Liver (tissue), 9 donors: ENCODE results near the gene CPED1. TPM values are rescaled to one million over a fixed set of nuclear protein-coding genes. Genes with fewer than 3 reads are reported as not detected.

Experiments used
- DNase-seq: peaks from one replicate; pipeline ENCODE4 v3.0.0-alpha.2; 2017; ENCODE audit warnings: low spot score
- H3K27ac ChIP-seq, 2 donors: one replicate each; pipeline ENCODE4 v1.7.0; 2013; ENCODE audit warnings: inconsistent platforms in 2 of 2, low read length in 2 of 2, control low read depth in 1 of 2, low read depth in 1 of 2, mild to moderate bottlenecking in 1 of 2
- H3K27me3 ChIP-seq, 4 donors: one replicate each; pipeline versions ENCODE4 v1.6.1 to v1.7.0; 2013; ENCODE audit warnings: low read length in 3 of 4, inconsistent platforms in 1 of 4, mild to moderate bottlenecking in 1 of 4, moderate library complexity in 1 of 4; ENCODE audit not compliant: control insufficient read depth in 4 of 4, insufficient read depth in 4 of 4
- H3K36me3 ChIP-seq, 4 donors: one replicate each; pipeline versions ENCODE4 v1.6.1 to v1.7.0; 2013; ENCODE audit warnings: low read length in 3 of 4, mild to moderate bottlenecking in 3 of 4, low read depth in 1 of 4, moderate library complexity in 1 of 4; ENCODE audit not compliant: control insufficient read depth in 4 of 4, insufficient read depth in 3 of 4
- H3K4me1 ChIP-seq, 4 donors: one replicate each; pipeline versions ENCODE4 v1.6.1 to v1.7.0; 2013; ENCODE audit warnings: low read length in 3 of 4, mild to moderate bottlenecking in 3 of 4, moderate library complexity in 1 of 4; ENCODE audit not compliant: control insufficient read depth in 4 of 4, insufficient read depth in 4 of 4
- H3K4me3 ChIP-seq, 3 donors: one replicate each; pipeline versions ENCODE4 v1.6.1 to v1.7.0; 2013; ENCODE audit warnings: low read length in 3 of 3, control low read depth in 1 of 3, low read depth in 1 of 3, mild to moderate bottlenecking in 1 of 3
- H3K9ac ChIP-seq, 2 donors: one replicate each; pipeline ENCODE4 v1.7.0; 2013; ENCODE audit warnings: low read length in 2 of 2, mild to moderate bottlenecking in 2 of 2, moderate library complexity in 2 of 2, control low read depth in 1 of 2, low read depth in 1 of 2
- H3K9me3 ChIP-seq, 4 donors: one replicate each; pipeline versions ENCODE4 v1.6.1 to v1.7.0; 2013; ENCODE audit warnings: low read length in 3 of 4; ENCODE audit not compliant: control insufficient read depth in 4 of 4
- EGR1 ChIP-seq, 2 donors: IDR thresholded peaks; 2 replicates each; pipeline ENCODE4 v1.6.1; 2016 to 2018; ENCODE audit warnings: antibody characterized with exemption in 2 of 2, low read depth in 2 of 2
- FOXA1 ChIP-seq: IDR thresholded peaks from 2 replicates; pipeline ENCODE4 v1.6.1; 2016; ENCODE audit warnings: antibody characterized with exemption
- FOXA2 ChIP-seq: IDR thresholded peaks from 2 replicates; pipeline ENCODE4 v1.6.1; 2016; ENCODE audit warnings: antibody characterized with exemption
- GABPA ChIP-seq, 2 donors: IDR thresholded peaks in 1 of 2; conservative IDR thresholded peaks in 1 of 2; 2 replicates each; pipeline ENCODE4 v1.6.1; 2016; ENCODE audit warnings: antibody characterized with exemption in 2 of 2, mild to moderate bottlenecking in 1 of 2, moderate library complexity in 1 of 2
- HNF4A ChIP-seq, 2 donors: conservative IDR thresholded peaks; 2 replicates each; pipeline ENCODE4 v1.6.1; 2016; ENCODE audit warnings: antibody characterized with exemption in 2 of 2, mild to moderate bottlenecking in 2 of 2
- HNF4G ChIP-seq: IDR thresholded peaks from 2 replicates; pipeline ENCODE4 v1.6.1; 2016; ENCODE audit warnings: antibody characterized with exemption
- JUND ChIP-seq, 2 donors: IDR thresholded peaks; 2 replicates each; pipeline ENCODE4 v1.6.1; 2016; ENCODE audit warnings: antibody characterized with exemption in 2 of 2
- NR2F2 ChIP-seq: IDR thresholded peaks from 2 replicates; pipeline ENCODE4 v1.6.1; 2016; ENCODE audit warnings: antibody characterized with exemption
- RAD21 ChIP-seq, 2 donors: IDR thresholded peaks; 2 replicates each; pipeline ENCODE4 v1.6.1; 2016; ENCODE audit warnings: antibody characterized with exemption in 2 of 2, mild to moderate bottlenecking in 2 of 2
- RXRA ChIP-seq, 2 donors: IDR thresholded peaks; 2 replicates each; pipeline ENCODE4 v1.6.1; 2017 to 2018; ENCODE audit warnings: antibody characterized with exemption in 2 of 2, mild to moderate bottlenecking in 1 of 2
- SP1 ChIP-seq: IDR thresholded peaks from 2 replicates; pipeline ENCODE4 v1.6.1; 2018; ENCODE audit warnings: antibody characterized with exemption, mild to moderate bottlenecking
- TAF1 ChIP-seq: conservative IDR thresholded peaks from 2 replicates; pipeline ENCODE4 v1.6.1; 2016; ENCODE audit warnings: antibody characterized with exemption, mild to moderate bottlenecking
- YY1 ChIP-seq: IDR thresholded peaks from 2 replicates; pipeline ENCODE4 v1.6.1; 2016; ENCODE audit warnings: antibody characterized with exemption, mild to moderate bottlenecking
- WGBS: extraction: QIAGEN DNeasy Blood & Tissue Kit; methylation state at CpG from one replicate; pipeline ENCODE4 v1.1.7; 2013; 5-methylcytosine and 5-hydroxymethylcytosine counted together
- polyA plus RNA-seq, 2 donors: library from polyadenylated mRNA; stranded (reverse) in 1 of 2; unstranded in 1 of 2; fragments of 200-250 nt in 1 of 2; fragments of >200 nt in 1 of 2; fragmentation: Nextera tagmentation in 1 of 2; extraction: Ambion mirVana in 1 of 2; gene quantifications; one replicate each; pipeline versions ENCODE4 v1.2.1 to v1.2.3, GENCODE V29; 2013 to 2015
- total RNA-seq, 2 donors: library from RNA; depleted of rRNA; stranded (reverse); fragments of >200 nt; gene quantifications; one replicate each; pipeline ENCODE4 v1.2.3, GENCODE V29; 2014
- TF ChIP-seq, protein P1 (sequence below): IDR thresholded peaks from 2 replicates; pipeline ENCODE4 v1.6.1; 2016; ENCODE audit warnings: antibody characterized with exemption
- TF ChIP-seq, protein P2 (sequence below): IDR thresholded peaks from 2 replicates; pipeline ENCODE4 v1.6.1; 2016; ENCODE audit warnings: antibody characterized with exemption
- TF ChIP-seq, protein P3 (sequence below): IDR thresholded peaks from 2 replicates; pipeline ENCODE4 v1.6.1; 2016; ENCODE audit warnings: antibody characterized with exemption, mild to moderate bottlenecking
- TF ChIP-seq, protein P4 (sequence below): IDR thresholded peaks from 2 replicates; pipeline ENCODE4 v1.6.1; 2016; ENCODE audit warnings: antibody characterized with exemption
- TF ChIP-seq, protein P5 (sequence below): fragments of 150-350 bp; IDR thresholded peaks from 2 replicates; pipeline ENCODE4 v1.5.1; 2017; ENCODE audit warnings: improper control_type of control experiment, low read depth, low read length; ENCODE audit not compliant: missing input control
- donor health status: healthy.
- donor health status: healthy.
- donor health status: healthy.
- donor health status: healthy.
- donor health status: healthy.

The CPED1 gene
- total and polyA plus RNA-seq, 4 donors, result 8.5 to 58.0 (median 14.6) TPM

DNA sequence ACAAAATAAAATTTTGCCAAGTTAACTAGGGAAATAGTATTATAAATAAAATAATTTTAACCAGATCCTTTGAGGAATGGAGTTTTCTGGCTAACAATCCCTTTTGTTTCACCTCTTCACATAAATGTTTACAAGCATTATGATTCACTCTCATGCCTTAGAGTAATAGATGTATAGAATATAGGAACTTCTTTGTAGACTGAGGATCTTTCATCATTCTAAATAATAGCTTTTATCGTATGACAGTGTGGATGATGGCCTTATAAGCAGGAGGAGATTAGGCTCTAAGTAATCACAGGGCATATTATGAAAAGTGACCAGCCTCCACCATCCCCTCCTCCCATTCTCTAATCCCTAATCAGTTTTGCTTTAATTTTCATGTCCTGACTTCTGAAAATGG is 24.4 kb upstream of the CPED1 start:
- Histone ChIP-seq H3K4me1 (no peaks in the 10 kb centered on the region), H3K36me3 (peaks cover 2 to 38% (median 20%) of the 10 kb centered on the region in 4 donors), H3K27ac (no peak overlapping the region), H3K9ac (no peak overlapping the region), H3K27me3 (no peaks in the 10 kb centered on the region), H3K4me3 (no peak overlapping the region), H3K9me3 (no peaks in the 10 kb centered on the region)
- 96% methylated on average over 1 of the region's 1 CpG for WGBS
- DNase-seq, result no peak
- TF ChIP-seq, protein P1, sequence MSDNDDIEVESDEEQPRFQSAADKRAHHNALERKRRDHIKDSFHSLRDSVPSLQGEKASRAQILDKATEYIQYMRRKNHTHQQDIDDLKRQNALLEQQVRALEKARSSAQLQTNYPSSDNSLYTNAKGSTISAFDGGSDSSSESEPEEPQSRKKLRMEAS, result no peak
- TF ChIP-seq EGR1 (IDR thresholded peaks at IDR 0.05; ENCODE audit: low read depth in 2 of 2) (no peak), YY1 (no peak), TAF1 (no peak)
- TF ChIP-seq, protein P2, sequence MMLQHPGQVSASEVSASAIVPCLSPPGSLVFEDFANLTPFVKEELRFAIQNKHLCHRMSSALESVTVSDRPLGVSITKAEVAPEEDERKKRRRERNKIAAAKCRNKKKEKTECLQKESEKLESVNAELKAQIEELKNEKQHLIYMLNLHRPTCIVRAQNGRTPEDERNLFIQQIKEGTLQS, result no peak
- TF ChIP-seq, protein P3, sequence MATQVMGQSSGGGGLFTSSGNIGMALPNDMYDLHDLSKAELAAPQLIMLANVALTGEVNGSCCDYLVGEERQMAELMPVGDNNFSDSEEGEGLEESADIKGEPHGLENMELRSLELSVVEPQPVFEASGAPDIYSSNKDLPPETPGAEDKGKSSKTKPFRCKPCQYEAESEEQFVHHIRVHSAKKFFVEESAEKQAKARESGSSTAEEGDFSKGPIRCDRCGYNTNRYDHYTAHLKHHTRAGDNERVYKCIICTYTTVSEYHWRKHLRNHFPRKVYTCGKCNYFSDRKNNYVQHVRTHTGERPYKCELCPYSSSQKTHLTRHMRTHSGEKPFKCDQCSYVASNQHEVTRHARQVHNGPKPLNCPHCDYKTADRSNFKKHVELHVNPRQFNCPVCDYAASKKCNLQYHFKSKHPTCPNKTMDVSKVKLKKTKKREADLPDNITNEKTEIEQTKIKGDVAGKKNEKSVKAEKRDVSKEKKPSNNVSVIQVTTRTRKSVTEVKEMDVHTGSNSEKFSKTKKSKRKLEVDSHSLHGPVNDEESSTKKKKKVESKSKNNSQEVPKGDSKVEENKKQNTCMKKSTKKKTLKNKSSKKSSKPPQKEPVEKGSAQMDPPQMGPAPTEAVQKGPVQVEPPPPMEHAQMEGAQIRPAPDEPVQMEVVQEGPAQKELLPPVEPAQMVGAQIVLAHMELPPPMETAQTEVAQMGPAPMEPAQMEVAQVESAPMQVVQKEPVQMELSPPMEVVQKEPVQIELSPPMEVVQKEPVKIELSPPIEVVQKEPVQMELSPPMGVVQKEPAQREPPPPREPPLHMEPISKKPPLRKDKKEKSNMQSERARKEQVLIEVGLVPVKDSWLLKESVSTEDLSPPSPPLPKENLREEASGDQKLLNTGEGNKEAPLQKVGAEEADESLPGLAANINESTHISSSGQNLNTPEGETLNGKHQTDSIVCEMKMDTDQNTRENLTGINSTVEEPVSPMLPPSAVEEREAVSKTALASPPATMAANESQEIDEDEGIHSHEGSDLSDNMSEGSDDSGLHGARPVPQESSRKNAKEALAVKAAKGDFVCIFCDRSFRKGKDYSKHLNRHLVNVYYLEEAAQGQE, result no peak
- TF ChIP-seq, protein P4, sequence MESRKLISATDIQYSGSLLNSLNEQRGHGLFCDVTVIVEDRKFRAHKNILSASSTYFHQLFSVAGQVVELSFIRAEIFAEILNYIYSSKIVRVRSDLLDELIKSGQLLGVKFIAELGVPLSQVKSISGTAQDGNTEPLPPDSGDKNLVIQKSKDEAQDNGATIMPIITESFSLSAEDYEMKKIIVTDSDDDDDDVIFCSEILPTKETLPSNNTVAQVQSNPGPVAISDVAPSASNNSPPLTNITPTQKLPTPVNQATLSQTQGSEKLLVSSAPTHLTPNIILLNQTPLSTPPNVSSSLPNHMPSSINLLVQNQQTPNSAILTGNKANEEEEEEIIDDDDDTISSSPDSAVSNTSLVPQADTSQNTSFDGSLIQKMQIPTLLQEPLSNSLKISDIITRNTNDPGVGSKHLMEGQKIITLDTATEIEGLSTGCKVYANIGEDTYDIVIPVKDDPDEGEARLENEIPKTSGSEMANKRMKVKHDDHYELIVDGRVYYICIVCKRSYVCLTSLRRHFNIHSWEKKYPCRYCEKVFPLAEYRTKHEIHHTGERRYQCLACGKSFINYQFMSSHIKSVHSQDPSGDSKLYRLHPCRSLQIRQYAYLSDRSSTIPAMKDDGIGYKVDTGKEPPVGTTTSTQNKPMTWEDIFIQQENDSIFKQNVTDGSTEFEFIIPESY, result no peak

DNA sequence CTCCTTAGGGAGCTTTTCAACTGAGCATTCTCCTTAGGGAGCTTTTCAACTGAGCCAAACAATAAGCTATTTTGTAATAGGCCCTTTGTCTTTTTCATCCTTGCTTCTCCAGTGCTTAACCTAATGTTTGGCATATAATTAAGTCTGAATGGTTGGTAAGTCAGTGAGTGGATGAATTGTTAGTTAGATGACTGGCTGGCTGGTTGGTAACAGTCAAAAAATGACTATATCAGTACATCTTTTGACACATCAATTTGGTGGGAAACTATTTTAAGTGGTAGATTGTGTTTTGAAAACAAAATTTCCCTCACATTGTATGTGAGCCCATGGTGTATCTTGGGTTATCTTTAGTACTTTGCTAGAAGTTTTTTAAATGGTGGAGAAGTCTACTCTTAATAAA is 21.6 kb upstream of the CPED1 start:
- Histone ChIP-seq H3K36me3 (peaks cover 2 to 63% (median 38%) of the 10 kb centered on the region in 4 donors), H3K9ac (no peak overlapping the region), H3K27me3 (no peaks in the 10 kb centered on the region), H3K27ac (no peak overlapping the region), H3K9me3 (no peaks in the 10 kb centered on the region), H3K4me3 (no peak overlapping the region), H3K4me1 (no peaks in the 10 kb centered on the region)
- TF ChIP-seq SP1 (no peak), RXRA (IDR thresholded peaks at IDR 0.05) (no peak), FOXA2 (no peak), HNF4A (conservative IDR thresholded peaks at IDR 0.05) (no peak), HNF4G (no peak), TAF1 (no peak), GABPA (IDR thresholded peaks at IDR 0.05 in 1 of 2, conservative IDR thresholded peaks at IDR 0.05 in 1 of 2) (no peak), EGR1 (IDR thresholded peaks at IDR 0.05; ENCODE audit: low read depth in 2 of 2) (no peak), RAD21 (IDR thresholded peaks at IDR 0.05) (no peak), JUND (IDR thresholded peaks at IDR 0.05) (no peak), FOXA1 (no peak), NR2F2 (no peak), YY1 (no peak)
- TF ChIP-seq, protein P3, result no peak
- TF ChIP-seq, protein P4, result no peak
- TF ChIP-seq, protein P1, result no peak
- TF ChIP-seq, protein P2, result no peak
- TF ChIP-seq, protein P5, sequence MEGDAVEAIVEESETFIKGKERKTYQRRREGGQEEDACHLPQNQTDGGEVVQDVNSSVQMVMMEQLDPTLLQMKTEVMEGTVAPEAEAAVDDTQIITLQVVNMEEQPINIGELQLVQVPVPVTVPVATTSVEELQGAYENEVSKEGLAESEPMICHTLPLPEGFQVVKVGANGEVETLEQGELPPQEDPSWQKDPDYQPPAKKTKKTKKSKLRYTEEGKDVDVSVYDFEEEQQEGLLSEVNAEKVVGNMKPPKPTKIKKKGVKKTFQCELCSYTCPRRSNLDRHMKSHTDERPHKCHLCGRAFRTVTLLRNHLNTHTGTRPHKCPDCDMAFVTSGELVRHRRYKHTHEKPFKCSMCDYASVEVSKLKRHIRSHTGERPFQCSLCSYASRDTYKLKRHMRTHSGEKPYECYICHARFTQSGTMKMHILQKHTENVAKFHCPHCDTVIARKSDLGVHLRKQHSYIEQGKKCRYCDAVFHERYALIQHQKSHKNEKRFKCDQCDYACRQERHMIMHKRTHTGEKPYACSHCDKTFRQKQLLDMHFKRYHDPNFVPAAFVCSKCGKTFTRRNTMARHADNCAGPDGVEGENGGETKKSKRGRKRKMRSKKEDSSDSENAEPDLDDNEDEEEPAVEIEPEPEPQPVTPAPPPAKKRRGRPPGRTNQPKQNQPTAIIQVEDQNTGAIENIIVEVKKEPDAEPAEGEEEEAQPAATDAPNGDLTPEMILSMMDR, result no peak
- no peak for DNase-seq
